ENCODE results near the gene GPR4. TPM values are rescaled to one million over a fixed set of nuclear protein-coding genes. Genes with fewer than 3 reads are reported as not detected.

The GPR4 gene
- total RNA-seq, 1 experiment from 2014 or later: 0.48 TPM

- Mint-ChIP-seq H3K27me3 (ENCODE audit: low read depth) (peaks cover 84% of the 10 kb centered on the region), H3K27ac (no peak overlapping the region), H3K4me1 (peaks cover 48% of the 10 kb centered on the region), H3K4me3 (no peak overlapping the region), H3K9me3 (no peaks in the 10 kb centered on the region), H3K36me3 (no peaks in the 10 kb centered on the region)
- ATAC-seq (no peak), DNase-seq (ENCODE audit: low spot score) (no peak)
- POLR2A ChIA-PET: no interaction called here
- CTCF ChIA-PET: interaction anchor here (0.7 to 3.7 kb wide), 4 partner anchors 37 to 110 kb away, joined by 3 to 18 read pairs (median 4); no protein-coding TSS in a partner anchor
- TF ChIP-seq SMAD3 (CRISPR knock-in tag; IDR thresholded peaks at IDR 0.05; ENCODE audit: borderline replicate concordance) (no peak), NFATC4 (CRISPR knock-in tag; IDR thresholded peaks at IDR 0.05) (no peak), GABPB1 (CRISPR knock-in tag; IDR thresholded peaks at IDR 0.05) (no peak), ARID4B (CRISPR knock-in tag; IDR thresholded peaks at IDR 0.05; ENCODE audit: borderline replicate concordance) (no peak), E2F1 (CRISPR knock-in tag; IDR thresholded peaks at IDR 0.05) (no peak), MLX (CRISPR knock-in tag; IDR thresholded peaks at IDR 0.05) (no peak), ZNF121 (CRISPR knock-in tag; IDR thresholded peaks at IDR 0.05) (no peak), NFYB (CRISPR knock-in tag; conservative IDR thresholded peaks at IDR 0.05; ENCODE audit: low read depth) (no peak), TEAD4 (CRISPR knock-in tag; IDR thresholded peaks at IDR 0.05) (no peak), ZNF263 (CRISPR knock-in tag; IDR thresholded peaks at IDR 0.05; ENCODE audit: low read depth) (no peak), ZNF532 (CRISPR knock-in tag; IDR thresholded peaks at IDR 0.05; ENCODE audit: borderline replicate concordance) (no peak), OVOL2 (CRISPR knock-in tag; IDR thresholded peaks at IDR 0.05; ENCODE audit: borderline replicate concordance) (no peak), ZNF317 (CRISPR knock-in tag; IDR thresholded peaks at IDR 0.05; ENCODE audit: borderline replicate concordance, low read depth) (no peak), NR1H2 (CRISPR knock-in tag; IDR thresholded peaks at IDR 0.05) (no peak)
Measured at GRCh38 chr19:45595814-45596213, 6.2 kb downstream of the GPR4 start.

GRCh38 chr19:45593520-45593919 is 8.5 kb downstream of the GPR4 start:
- POLR2A ChIA-PET: interaction anchor here (0.7 kb wide), 1 partner anchor 85 kb away, joined by 4 read pairs; no protein-coding TSS in a partner anchor
- DNase-seq (ENCODE audit: low spot score): no peak
- TF ChIP-seq HMGXB4 (CRISPR knock-in tag; IDR thresholded peaks at IDR 0.05) (no peak), NFATC4 (CRISPR knock-in tag; IDR thresholded peaks at IDR 0.05) (no peak), ZNF396 (CRISPR knock-in tag; IDR thresholded peaks at IDR 0.05; ENCODE audit: borderline replicate concordance) (no peak), FOXK1 (CRISPR knock-in tag; IDR thresholded peaks at IDR 0.05) (no peak), ZMAT4 (CRISPR knock-in tag; IDR thresholded peaks at IDR 0.05) (no peak), CTCF (IDR thresholded peaks at IDR 0.05) (no peak), USF2 (CRISPR knock-in tag; IDR thresholded peaks at IDR 0.05) (no peak)

More at GRCh38 chr19:45593520-45593919, 8.5 kb downstream of the GPR4 start:
- Mint-ChIP-seq H3K9me3 (no peaks in the 10 kb centered on the region), H3K4me1 (peaks cover 27% of the 10 kb centered on the region), H3K36me3 (no peaks in the 10 kb centered on the region), H3K4me3 (no peak overlapping the region), H3K27ac (no peak overlapping the region), H3K27me3 (ENCODE audit: low read depth) (peaks cover 83% of the 10 kb centered on the region)
- CTCF ChIA-PET: interaction anchor here (3.7 kb wide), 1 partner anchor 49 kb away, joined by 18 read pairs; no protein-coding TSS in a partner anchor
- ATAC-seq: no peak
